ENCODE measurements around the gene FZD8. TPM values are rescaled to one million over a fixed set of nuclear protein-coding genes. Genes with fewer than 3 reads are reported as not detected.

The FZD8 gene
- polyA plus RNA-seq, 2 donors = 0.35 to 0.72 TPM

DNA sequence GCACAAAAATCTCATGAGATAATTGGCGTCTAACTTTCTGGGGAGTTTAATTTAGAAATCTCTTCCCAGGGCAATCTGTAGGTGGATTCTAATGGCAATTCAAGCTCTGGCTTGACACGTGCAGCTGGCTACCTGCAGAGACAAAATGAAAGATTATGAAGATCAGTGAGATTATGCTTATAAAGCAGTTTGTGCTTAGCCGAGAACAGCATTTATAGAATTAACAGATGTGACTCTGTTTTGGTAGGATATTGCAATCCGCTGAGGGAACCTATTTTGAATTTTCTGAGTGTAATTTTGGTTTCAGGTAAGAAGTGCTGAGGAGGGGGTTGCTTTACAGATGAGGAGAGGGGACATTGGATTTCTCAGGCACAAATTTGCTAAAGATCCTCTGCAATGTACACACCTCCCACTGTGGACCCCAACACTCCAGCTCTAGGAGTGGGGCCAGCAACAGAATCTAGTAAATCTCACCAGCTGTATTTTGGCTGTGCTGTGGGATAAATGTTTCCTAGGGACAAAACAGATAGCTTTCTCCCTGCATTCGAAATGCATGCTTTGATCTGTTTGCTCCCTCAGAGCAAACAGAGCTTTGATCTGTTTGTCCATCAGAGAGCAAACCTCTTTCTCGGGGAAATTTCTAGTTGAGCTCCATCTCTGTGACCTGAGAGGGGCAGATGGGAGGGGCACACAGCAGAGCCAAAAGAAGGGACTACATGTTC lies 29.6 kb downstream of the FZD8 start:
- H3K4me1 ChIP-seq (ENCODE audit: control insufficient read depth in 2 of 2, insufficient read depth in 2 of 2, low read length in 1 of 2) = peaks cover 0 to 4% of the 10 kb centered on the region in 2 donors
- no peaks in the 10 kb centered on the region for H3K36me3 ChIP-seq (ENCODE audit: control insufficient read depth in 2 of 2, insufficient read depth in 2 of 2, low read length in 1 of 2)
- H3K27ac ChIP-seq (ENCODE audit: low read depth in 2 of 2, low read length in 1 of 2) = no peak overlapping the region
- 40 to 45% methylated on average over 6 of the region's 6 CpGs for WGBS, 2 donors
- no peaks in the 10 kb centered on the region for H3K9me3 ChIP-seq (ENCODE audit: control insufficient read depth in 2 of 2, insufficient read depth in 1 of 2, low read depth in 1 of 2, low read length in 1 of 2)
- H3K27me3 ChIP-seq (ENCODE audit: control insufficient read depth in 1 of 2, insufficient read depth in 2 of 2, low read length in 2 of 2) = peaks cover 0 to 3% of the 10 kb centered on the region in 2 donors
- no peak overlapping the region for H3K4me3 ChIP-seq (ENCODE audit: low read depth in 1 of 2, low read length in 2 of 2)

GRCh38 chr10:35611750-35612149 lies 30.3 kb downstream of the FZD8 start:
- 83 to 85% methylated on average over 6 of the region's 6 CpGs for WGBS, 2 donors
- peaks cover 0 to 5% of the 10 kb centered on the region in 2 donors for H3K27me3 ChIP-seq (ENCODE audit: control insufficient read depth in 1 of 2, insufficient read depth in 2 of 2, low read length in 2 of 2)

GRCh38 chr10:35608328-35608672 lies 33.8 kb downstream of the FZD8 start:
- peaks cover 0 to 6% of the 10 kb centered on the region in 2 donors for H3K4me1 ChIP-seq (ENCODE audit: control insufficient read depth in 2 of 2, insufficient read depth in 2 of 2, low read length in 1 of 2)
- no peaks in the 10 kb centered on the region for H3K36me3 ChIP-seq (ENCODE audit: control insufficient read depth in 2 of 2, insufficient read depth in 2 of 2, low read length in 1 of 2)
- H3K9me3 ChIP-seq (ENCODE audit: control insufficient read depth in 2 of 2, insufficient read depth in 1 of 2, low read depth in 1 of 2, low read length in 1 of 2) = no peaks in the 10 kb centered on the region
- H3K27ac ChIP-seq (ENCODE audit: low read depth in 2 of 2, low read length in 1 of 2) = no peak overlapping the region
- WGBS, 2 donors = 62 to 64% methylated on average over 15 to 16 of the region's 16 CpGs
- peak overlapping the region in 1 of 2 donors; percentile 33 for H3K4me3 ChIP-seq (ENCODE audit: low read depth in 1 of 2, low read length in 2 of 2)
- peaks cover 0 to 5% of the 10 kb centered on the region in 2 donors for H3K27me3 ChIP-seq (ENCODE audit: control insufficient read depth in 1 of 2, insufficient read depth in 2 of 2, low read length in 2 of 2)

More at GRCh38 chr10:35611750-35612149, 30.3 kb downstream of the FZD8 start:
- H3K27ac ChIP-seq (ENCODE audit: low read depth in 2 of 2, low read length in 1 of 2) = no peak overlapping the region
- H3K4me3 ChIP-seq (ENCODE audit: low read depth in 1 of 2, low read length in 2 of 2) = no peak overlapping the region
- H3K9me3 ChIP-seq (ENCODE audit: control insufficient read depth in 2 of 2, insufficient read depth in 1 of 2, low read depth in 1 of 2, low read length in 1 of 2) = no peaks in the 10 kb centered on the region
- peaks cover 0 to 6% of the 10 kb centered on the region in 2 donors for H3K4me1 ChIP-seq (ENCODE audit: control insufficient read depth in 2 of 2, insufficient read depth in 2 of 2, low read length in 1 of 2)
- no peaks in the 10 kb centered on the region for H3K36me3 ChIP-seq (ENCODE audit: control insufficient read depth in 2 of 2, insufficient read depth in 2 of 2, low read length in 1 of 2)

DNA sequence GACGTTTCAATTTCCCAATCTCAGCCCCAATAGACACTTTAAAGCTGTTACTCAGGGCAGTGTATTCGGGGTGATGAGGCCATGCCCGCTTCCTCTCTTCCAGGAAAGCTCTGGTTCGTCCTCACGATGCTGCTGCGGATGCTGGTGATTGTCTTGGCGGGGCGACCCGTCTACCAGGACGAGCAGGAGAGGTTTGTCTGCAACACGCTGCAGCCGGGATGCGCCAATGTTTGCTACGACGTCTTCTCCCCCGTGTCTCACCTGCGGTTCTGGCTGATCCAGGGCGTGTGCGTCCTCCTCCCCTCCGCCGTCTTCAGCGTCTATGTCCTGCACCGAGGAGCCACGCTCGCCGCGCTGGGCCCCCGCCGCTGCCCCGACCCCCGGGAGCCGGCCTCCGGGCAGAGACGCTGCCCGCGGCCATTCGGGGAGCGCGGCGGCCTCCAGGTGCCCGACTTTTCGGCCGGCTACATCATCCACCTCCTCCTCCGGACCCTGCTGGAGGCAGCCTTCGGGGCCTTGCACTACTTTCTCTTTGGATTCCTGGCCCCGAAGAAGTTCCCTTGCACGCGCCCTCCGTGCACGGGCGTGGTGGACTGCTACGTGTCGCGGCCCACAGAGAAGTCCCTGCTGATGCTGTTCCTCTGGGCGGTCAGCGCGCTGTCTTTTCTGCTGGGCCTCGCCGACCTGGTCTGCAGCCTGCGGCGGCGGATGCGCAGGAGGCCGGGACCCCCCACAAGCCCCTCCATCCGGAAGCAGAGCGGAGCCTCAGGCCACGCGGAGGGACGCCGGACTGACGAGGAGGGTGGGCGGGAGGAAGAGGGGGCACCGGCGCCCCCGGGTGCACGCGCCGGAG lies 34.4 kb downstream of the FZD8 start:
- Histone ChIP-seq H3K9me3 (ENCODE audit: control insufficient read depth in 2 of 2, insufficient read depth in 1 of 2, low read depth in 1 of 2, low read length in 1 of 2) (no peaks in the 10 kb centered on the region), H3K27me3 (ENCODE audit: control insufficient read depth in 1 of 2, insufficient read depth in 2 of 2, low read length in 2 of 2) (peaks cover 0 to 5% of the 10 kb centered on the region in 2 donors), H3K36me3 (ENCODE audit: control insufficient read depth in 2 of 2, insufficient read depth in 2 of 2, low read length in 1 of 2) (no peaks in the 10 kb centered on the region), H3K27ac (ENCODE audit: low read depth in 2 of 2, low read length in 1 of 2) (no peak overlapping the region), H3K4me1 (ENCODE audit: control insufficient read depth in 2 of 2, insufficient read depth in 2 of 2, low read length in 1 of 2) (peaks cover 0 to 6% of the 10 kb centered on the region in 2 donors), H3K4me3 (ENCODE audit: low read depth in 1 of 2, low read length in 2 of 2) (peak overlapping the region; percentile 33 to 37)
- whole genome bisulfite sequencing, 2 donors = 7 to 8% methylated on average over 72 to 78 of the region's 78 CpGs

DNA sequence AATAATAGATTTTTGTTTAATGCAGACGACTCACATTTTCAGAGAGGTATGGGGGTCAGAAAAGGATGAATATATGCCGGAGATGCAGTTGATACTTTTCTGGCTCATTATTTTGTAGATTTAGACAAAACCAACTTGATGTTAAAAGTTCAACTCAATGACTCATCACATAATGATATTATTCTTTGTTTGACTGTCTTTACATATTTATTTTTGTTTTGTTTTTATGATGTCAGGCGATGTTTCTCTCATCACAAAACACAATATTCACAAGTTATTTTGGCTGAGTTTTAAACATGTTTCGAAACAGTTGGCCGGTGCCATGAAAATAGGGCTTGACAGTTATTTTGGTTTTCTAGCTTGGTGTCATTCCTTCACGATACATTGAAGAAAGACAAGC lies 35.7 kb downstream of the FZD8 start:
- Histone ChIP-seq H3K27me3 (ENCODE audit: control insufficient read depth in 1 of 2, insufficient read depth in 2 of 2, low read length in 2 of 2) (peaks cover 0 to 5% of the 10 kb centered on the region in 2 donors), H3K4me3 (ENCODE audit: low read depth in 1 of 2, low read length in 2 of 2) (no peak overlapping the region), H3K27ac (ENCODE audit: low read depth in 2 of 2, low read length in 1 of 2) (no peak overlapping the region), H3K4me1 (ENCODE audit: control insufficient read depth in 2 of 2, insufficient read depth in 2 of 2, low read length in 1 of 2) (peaks cover 0 to 6% of the 10 kb centered on the region in 2 donors), H3K9me3 (ENCODE audit: control insufficient read depth in 2 of 2, insufficient read depth in 1 of 2, low read depth in 1 of 2, low read length in 1 of 2) (no peaks in the 10 kb centered on the region), H3K36me3 (ENCODE audit: control insufficient read depth in 2 of 2, insufficient read depth in 2 of 2, low read length in 1 of 2) (no peaks in the 10 kb centered on the region)
- 50 to 58% methylated on average over 6 of the region's 6 CpGs for WGBS, 2 donors

- H3K4me3 ChIP-seq (ENCODE audit: low read depth in 1 of 2, low read length in 2 of 2) = no peak within 1 kb of the TSS
- no peaks in the 10 kb centered on the region for H3K9me3 ChIP-seq (ENCODE audit: control insufficient read depth in 2 of 2, insufficient read depth in 1 of 2, low read depth in 1 of 2, low read length in 1 of 2)
- peaks cover 0 to 7% of the 10 kb centered on the region in 2 donors for H3K27me3 ChIP-seq (ENCODE audit: control insufficient read depth in 1 of 2, insufficient read depth in 2 of 2, low read length in 2 of 2)
- WGBS, 2 donors = 66 to 76% methylated on average over 8 of the region's 8 CpGs
- H3K27ac ChIP-seq (ENCODE audit: low read depth in 2 of 2, low read length in 1 of 2) = no peak within 1 kb of the TSS
- H3K36me3 ChIP-seq (ENCODE audit: control insufficient read depth in 2 of 2, insufficient read depth in 2 of 2, low read length in 1 of 2) = no peaks in the 10 kb centered on the region
- peaks cover 0 to 6% of the 10 kb centered on the region in 2 donors for H3K4me1 ChIP-seq (ENCODE audit: control insufficient read depth in 2 of 2, insufficient read depth in 2 of 2, low read length in 1 of 2)
These were observed 36.9 kb downstream of the FZD8 start, which contains the start of gene GJD4 for GRCh38 chr10:35605191-35605590. TSS of gene GJD4 (plus strand) at chr10:35605341. CDS start at chr10:35605568, 227 bp downstream.

DNA sequence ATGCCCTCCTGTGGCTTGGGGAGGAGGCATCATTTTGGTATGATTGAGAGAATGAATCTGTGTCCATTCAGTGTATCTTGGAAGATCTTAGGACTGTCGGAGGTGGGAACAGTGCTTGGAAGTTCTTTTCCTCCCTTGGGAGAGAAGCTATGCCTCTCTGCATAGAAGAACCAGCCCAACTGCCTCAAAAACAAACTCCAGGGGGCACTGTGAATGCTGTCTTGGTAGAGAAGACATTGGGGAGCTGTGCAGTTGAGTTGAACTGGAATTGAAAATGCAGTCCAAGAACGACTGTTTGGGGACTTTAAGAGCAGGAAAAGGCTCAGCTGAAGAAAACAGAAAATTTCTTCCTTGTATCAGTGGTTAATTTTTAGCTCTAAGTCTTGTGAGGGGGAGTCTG lies 41.9 kb downstream of the FZD8 start:
- Histone ChIP-seq H3K4me1 (ENCODE audit: control insufficient read depth in 2 of 2, insufficient read depth in 2 of 2, low read length in 1 of 2) (no peaks in the 10 kb centered on the region), H3K4me3 (ENCODE audit: low read depth in 1 of 2, low read length in 2 of 2) (no peak overlapping the region), H3K27me3 (ENCODE audit: control insufficient read depth in 1 of 2, insufficient read depth in 2 of 2, low read length in 2 of 2) (peaks cover 0 to 3% of the 10 kb centered on the region in 2 donors), H3K9me3 (ENCODE audit: control insufficient read depth in 2 of 2, insufficient read depth in 1 of 2, low read depth in 1 of 2, low read length in 1 of 2) (no peaks in the 10 kb centered on the region), H3K36me3 (ENCODE audit: control insufficient read depth in 2 of 2, insufficient read depth in 2 of 2, low read length in 1 of 2) (no peaks in the 10 kb centered on the region), H3K27ac (ENCODE audit: low read depth in 2 of 2, low read length in 1 of 2) (no peak overlapping the region)
- 69 to 79% methylated on average over 2 of the region's 2 CpGs for WGBS, 2 donors

GRCh38 chr10:35598379-35598778 lies 43.7 kb downstream of the FZD8 start:
- Histone ChIP-seq H3K27me3 (ENCODE audit: control insufficient read depth in 1 of 2, insufficient read depth in 2 of 2, low read length in 2 of 2) (peaks cover 3% of the 10 kb centered on the region in 2 donors), H3K36me3 (ENCODE audit: control insufficient read depth in 2 of 2, insufficient read depth in 2 of 2, low read length in 1 of 2) (no peaks in the 10 kb centered on the region), H3K4me3 (ENCODE audit: low read depth in 1 of 2, low read length in 2 of 2) (no peak overlapping the region), H3K27ac (ENCODE audit: low read depth in 2 of 2, low read length in 1 of 2) (no peak overlapping the region), H3K9me3 (ENCODE audit: control insufficient read depth in 2 of 2, insufficient read depth in 1 of 2, low read depth in 1 of 2, low read length in 1 of 2) (no peaks in the 10 kb centered on the region), H3K4me1 (ENCODE audit: control insufficient read depth in 2 of 2, insufficient read depth in 2 of 2, low read length in 1 of 2) (no peaks in the 10 kb centered on the region)
- WGBS, 2 donors = 40 to 43% methylated on average over 6 of the region's 6 CpGs

DNA sequence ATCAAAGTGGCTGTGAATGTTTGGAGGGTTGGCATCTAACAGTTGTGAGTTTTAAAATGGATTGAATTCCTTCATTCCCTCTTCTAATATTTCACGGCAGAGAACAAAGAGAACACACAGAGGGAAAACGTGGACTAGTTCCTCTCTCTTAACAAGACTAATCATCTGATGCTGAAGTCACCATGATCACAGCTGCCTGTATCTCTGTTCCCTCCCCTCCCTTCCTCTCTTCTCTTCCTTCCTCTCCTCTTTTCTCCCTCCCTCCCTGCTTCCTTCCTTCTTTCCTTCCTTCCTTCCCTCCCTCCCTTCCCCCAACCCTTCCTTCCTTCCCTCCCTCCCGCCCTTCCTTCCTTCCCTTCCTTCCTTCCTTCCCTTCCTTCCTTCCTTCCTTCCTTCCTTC lies 47.0 kb downstream of the FZD8 start:
- Histone ChIP-seq H3K36me3 (ENCODE audit: control insufficient read depth in 2 of 2, insufficient read depth in 2 of 2, low read length in 1 of 2) (no peaks in the 10 kb centered on the region), H3K9me3 (ENCODE audit: control insufficient read depth in 2 of 2, insufficient read depth in 1 of 2, low read depth in 1 of 2, low read length in 1 of 2) (peaks cover 0 to 3% of the 10 kb centered on the region in 2 donors), H3K27me3 (ENCODE audit: control insufficient read depth in 1 of 2, insufficient read depth in 2 of 2, low read length in 2 of 2) (peaks cover 2 to 3% of the 10 kb centered on the region in 2 donors), H3K27ac (ENCODE audit: low read depth in 2 of 2, low read length in 1 of 2) (no peak overlapping the region), H3K4me3 (ENCODE audit: low read depth in 1 of 2, low read length in 2 of 2) (no peak overlapping the region), H3K4me1 (ENCODE audit: control insufficient read depth in 2 of 2, insufficient read depth in 2 of 2, low read length in 1 of 2) (no peaks in the 10 kb centered on the region)
- 41 to 52% methylated on average over 3 of the region's 3 CpGs for WGBS, 2 donors
